Psoas muscle (tissue), 8 donors: Measurements from ENCODE around the gene CD300LF. TPM values are rescaled to one million over a fixed set of nuclear protein-coding genes. Genes with fewer than 3 reads are reported as not detected.
A peak's percentile ranks its signal among the peaks of the same experiment; 100 is the strongest.

Experiments
- ATAC-seq, 4 donors: fragments of 200-7000 bp; cut with Tn5 transposase; one replicate each; pipeline ENCODE4 v1.9.1; 2020; ENCODE audit warnings: moderate library complexity in 3 of 4, mild to moderate bottlenecking in 2 of 4
- DNase-seq, 2 donors: peaks; one replicate each; pipeline ENCODE4 v3.0.0-alpha.2; 2020
- H3K27ac ChIP-seq: fragments of 200-600 bp; one replicate; pipeline ENCODE4 v1.8.0; 2022
- H3K27me3 ChIP-seq, 3 donors: fragments of 200-600 bp in 1 of 3; one replicate each; pipeline versions ENCODE4 v1.6.1 to v1.8.0; 2013 to 2022; ENCODE audit warnings: low read length in 2 of 3, mild to moderate bottlenecking in 2 of 3, moderate library complexity in 1 of 3; ENCODE audit not compliant: insufficient read depth in 3 of 3
- H3K36me3 ChIP-seq, 2 donors: fragments of 200-600 bp in 1 of 2; one replicate each; pipeline versions ENCODE4 v1.6.1 to v1.8.0; 2013 to 2022; ENCODE audit warnings: low read depth in 1 of 2, mild to moderate bottlenecking in 1 of 2, moderate library complexity in 1 of 2; ENCODE audit not compliant: insufficient read depth in 1 of 2
- H3K4me1 ChIP-seq: fragments of 200-600 bp; one replicate; pipeline ENCODE4 v1.8.0; 2022
- H3K4me3 ChIP-seq: fragments of 200-600 bp; one replicate; pipeline ENCODE4 v1.8.0; 2022; ENCODE audit warnings: mild to moderate bottlenecking
- H3K9me3 ChIP-seq: fragments of 200-600 bp; one replicate; pipeline ENCODE4 v1.8.0; 2022
- CTCF ChIP-seq: fragments of 200-600 bp; IDR thresholded peaks from one replicate; pipeline ENCODE4 v1.8.0; 2022; ENCODE audit warnings: antibody characterized with exemption
- WGBS, 3 donors: extraction: QIAGEN DNeasy Blood & Tissue Kit; methylation state at CpG; one replicate each; pipeline versions ENCODE4 v1.1.6 to v1.1.7; 2013; 5-methylcytosine and 5-hydroxymethylcytosine counted together
- intact Hi-C, 2 donors: fragments of 100-400 bp; cut with DNase I; formaldehyde crosslinking; loops; one replicate each; pipeline versions ENCODE4 v1.11.0 to v1.14.2; 2022
- polyA plus RNA-seq, 3 donors: library from polyadenylated mRNA; stranded (reverse); fragments of 200-250 nt; gene quantifications; one replicate each; pipeline ENCODE4 v1.2.3, GENCODE V29; 2013
- total RNA-seq, 4 donors: library from RNA; stranded (reverse); fragmentation: NEBNext Ultra II Directional in 2 of 4; extraction: Animal tissue kit (Norgen Biotek cat#: 25700) in 2 of 4; gene quantifications; one replicate each; pipeline versions ENCODE4 v1.2.1 to v1.2.4, GENCODE V29; 2021 to 2023
- donor health status: healthy with polysubstance abuse.
- donor health status: DM: no; HTN: no; CAD: no; lungs with moderate emphysema.
- donor health status: Bipolar disorder and iron deficiency.
- donor health status: healthy.
- donor health status: DM: yes; HTN: yes; CAD: no.
- donor health status: DM: no; HTN: no; CAD: no.
- donor health status: DM: no; HTN: no; CAD: no.
- donor health status: DM: yes; HTN: yes; CAD: no.

The CD300LF gene
- total and polyA plus RNA-seq, 7 donors = 0.09 to 0.39 (median 0.24) TPM; not detected in 3

DNA sequence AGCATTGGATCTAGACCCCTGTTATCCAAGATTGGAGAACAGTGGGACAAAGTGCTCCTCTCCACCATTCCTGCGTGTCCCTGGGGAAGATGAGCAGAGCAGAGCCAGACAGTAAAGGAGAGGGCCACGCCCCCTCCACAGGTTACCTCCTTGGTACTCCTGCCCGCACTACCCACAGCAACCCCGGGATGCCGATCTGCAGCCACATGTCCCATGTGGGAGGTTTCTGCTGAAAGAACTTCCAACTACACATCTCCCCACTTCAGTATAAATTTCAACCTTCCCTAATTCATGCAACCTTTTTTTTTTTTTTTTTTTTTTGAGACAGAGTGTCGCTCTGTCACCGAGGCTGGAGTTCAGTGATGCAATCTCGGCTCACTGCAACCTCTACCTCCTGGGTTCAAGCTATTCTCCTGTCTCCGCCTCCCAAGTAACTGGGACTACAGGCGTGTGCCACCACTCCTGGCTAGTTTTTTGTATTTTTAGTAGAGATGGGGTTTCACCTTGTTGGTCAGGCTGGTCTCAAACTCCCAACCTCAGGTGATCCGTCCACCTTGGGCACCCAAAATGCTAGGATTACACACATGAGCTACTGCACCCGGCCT is 26.6 kb upstream of the CD300LF start:
- Histone ChIP-seq H3K4me1 (no peaks in the 10 kb centered on the region), H3K4me3 (no peak overlapping the region), H3K9me3 (no peaks in the 10 kb centered on the region), H3K36me3 (no peaks in the 10 kb centered on the region), H3K27me3 (peaks cover 0 to 61% (median 25%) of the 10 kb centered on the region in 3 donors), H3K27ac (no peak overlapping the region)
- no peak for TF ChIP-seq CTCF
- ATAC-seq (no peak), DNase-seq (no peak)
- 78 to 90% (median 87%) methylated on average over 12 of the region's 12 CpGs for WGBS, 3 donors
- intact Hi-C loops = no loop called here

GRCh38 chr17:74738051-74738996 is 25.6 kb upstream of the CD300LF start:
- WGBS, 3 donors = 24 to 33% (median 32%) methylated on average over 16 of the region's 16 CpGs
- ATAC-seq (peak in 1 of 4 donors; percentile 23), DNase-seq (peak in 1 of 2 donors; percentile 70)
- Histone ChIP-seq H3K9me3 (no peaks in the 10 kb centered on the region), H3K4me3 (no peak overlapping the region), H3K36me3 (no peaks in the 10 kb centered on the region), H3K27ac (no peak overlapping the region), H3K4me1 (no peaks in the 10 kb centered on the region), H3K27me3 (peaks cover 0 to 67% (median 25%) of the 10 kb centered on the region in 3 donors)
- TF ChIP-seq CTCF = no peak
- intact Hi-C loops = no loop called here

- ATAC-seq = peak in 3 of 4 donors; percentile 14 to 36 (median 17)
- H3K27ac ChIP-seq = no peak overlapping the region
- H3K9me3 ChIP-seq = no peaks in the 10 kb centered on the region
- peak overlapping the region; percentile 50 for H3K4me3 ChIP-seq
- peaks cover 0 to 68% (median 27%) of the 10 kb centered on the region in 3 donors for H3K27me3 ChIP-seq
- H3K4me1 ChIP-seq = no peaks in the 10 kb centered on the region
- intact Hi-C loops = no loop called here
- 3 to 6% (median 5%) methylated on average over 30 to 38 of the region's 38 CpGs for WGBS, 3 donors
- peak in 1 of 2 donors; percentile 66 for DNase-seq
- TF ChIP-seq CTCF = no peak
- no peaks in the 10 kb centered on the region for H3K36me3 ChIP-seq
These were observed 24.8 kb upstream of the CD300LF start for GRCh38 chr17:74737299-74738050.

GRCh38 chr17:74736513-74737298 is 24.0 kb upstream of the CD300LF start, which contains the start of gene RAB37:
Gene RAB37, plus strand, starts transcription at chr17:74737256. Its CDS starts 17 bp downstream, at chr17:74737273.
- ATAC-seq (peak; percentile 36 to 76 (median 50)), DNase-seq (peak; percentile 48 to 83)
- intact Hi-C loops = no loop called here
- peak; percentile 29 for TF ChIP-seq CTCF
- peaks cover 0 to 76% (median 29%) of the 10 kb centered on the region in 3 donors for H3K27me3 ChIP-seq
- no peak within 1 kb of the TSS for H3K27ac ChIP-seq
- no peaks in the 10 kb centered on the region for H3K9me3 ChIP-seq
- peak within 1 kb of the TSS; percentile 50 for H3K4me3 ChIP-seq
- 2 to 3% (median 3%) methylated on average over 45 to 67 of the region's 67 CpGs for WGBS, 3 donors
- no peaks in the 10 kb centered on the region for H3K36me3 ChIP-seq
- no peaks in the 10 kb centered on the region for H3K4me1 ChIP-seq
